WTC11 (cell line): Measurements from ENCODE around the gene DYSF. TPM values are rescaled to one million over a fixed set of nuclear protein-coding genes. Genes with fewer than 3 reads are reported as not detected.

Source experiments
- ATAC-seq: fragments of 200-7000 bp; cut with Tn5 transposase; 2 replicates; pipeline ENCODE4 v1.10.0; 2021; ENCODE audit warnings: mild to moderate bottlenecking, moderate library complexity
- CTCF ChIA-PET: fragments of 300-600 bp; sonication (Branson Sonifier 250); formaldehyde crosslinking; loops from one replicate; lab custom pipeline; 2021; ENCODE audit warnings: antibody characterized with exemption; lab: Charles Lee
- POLR2A ChIA-PET: fragments of 350-600 bp; sonication (Branson Sonifier 250); formaldehyde crosslinking; loops from one replicate; lab custom pipeline; 2021; ENCODE audit warnings: antibody characterized with exemption; lab: Charles Lee
- DNase-seq: peaks from one replicate; pipeline ENCODE4 v3.0.0; 2021; ENCODE audit warnings: low spot score
- H3K27ac Mint-ChIP-seq: 2 replicates; pipeline ENCODE4 v1.8.0; 2021; ENCODE audit warnings: mixed read lengths
- H3K27me3 Mint-ChIP-seq: 2 replicates; pipeline ENCODE4 v1.8.0; 2021; ENCODE audit warnings: low read depth, mild to moderate bottlenecking, moderate library complexity, mixed read lengths
- H3K36me3 Mint-ChIP-seq: 2 replicates; pipeline ENCODE4 v1.8.0; 2021; ENCODE audit warnings: mixed read lengths
- H3K4me1 Mint-ChIP-seq: 2 replicates; pipeline ENCODE4 v1.8.0; 2022; ENCODE audit warnings: mixed read lengths
- H3K4me3 Mint-ChIP-seq: 2 replicates; pipeline ENCODE4 v1.8.0; 2021; ENCODE audit warnings: mild to moderate bottlenecking, moderate library complexity, mixed read lengths
- H3K9me3 Mint-ChIP-seq: 2 replicates; pipeline ENCODE4 v1.8.0; 2021; ENCODE audit warnings: mixed read lengths
- CREB1 ChIP-seq: sonication (generic); formaldehyde crosslinking; IDR thresholded peaks from 2 replicates; pipeline ENCODE4 v1.8.0; 2023; ENCODE audit warnings: mild to moderate bottlenecking, missing genetic modification reagents
- ELF4 ChIP-seq: sonication (generic); formaldehyde crosslinking; IDR thresholded peaks from 2 replicates; pipeline ENCODE4 v1.8.1; 2022; ENCODE audit warnings: low read depth, mild to moderate bottlenecking, moderate library complexity, missing genetic modification reagents
- EMX1 ChIP-seq: fragments of 250-450 bp; sonication (Bioruptor Pico); IDR thresholded peaks from 2 replicates; pipeline ENCODE4 v1.8.0; 2021; ENCODE audit warnings: mild to moderate bottlenecking
- GRHL2 ChIP-seq: fragments of 250-450 bp; sonication (Bioruptor Pico); IDR thresholded peaks from 2 replicates; pipeline ENCODE4 v1.8.0; 2022; ENCODE audit warnings: mild to moderate bottlenecking, moderate library complexity; ENCODE audit not compliant: insufficient replicate concordance, severe bottlenecking
- GTF2I ChIP-seq: fragments of 250-450 bp; sonication (Bioruptor Pico); conservative IDR thresholded peaks from 2 replicates; pipeline ENCODE4 v1.4.0; 2021; ENCODE audit warnings: mild to moderate bottlenecking
- MYBL2 ChIP-seq: sonication (generic); formaldehyde crosslinking; IDR thresholded peaks from 2 replicates; pipeline ENCODE4 v1.8.1; 2023; ENCODE audit warnings: mild to moderate bottlenecking, moderate library complexity, missing genetic modification reagents
- RELA ChIP-seq: sonication (generic); formaldehyde crosslinking; IDR thresholded peaks from 2 replicates; pipeline ENCODE4 v1.8.1; 2022; ENCODE audit warnings: missing genetic modification reagents, mild to moderate bottlenecking, borderline replicate concordance
- RORB ChIP-seq: fragments of 250-450 bp; sonication (Bioruptor Pico); IDR thresholded peaks from 2 replicates; pipeline ENCODE4 v1.9.0; 2021; ENCODE audit warnings: mild to moderate bottlenecking
- SOX15 ChIP-seq: fragments of 250-450 bp; sonication (Bioruptor Pico); IDR thresholded peaks from 2 replicates; pipeline ENCODE4 v1.9.0; 2021; ENCODE audit warnings: mild to moderate bottlenecking
- SP1 ChIP-seq: sonication (generic); formaldehyde crosslinking; conservative IDR thresholded peaks from 2 replicates; pipeline ENCODE4 v1.8.1; 2022; ENCODE audit warnings: missing genetic modification reagents
- TP53 ChIP-seq: sonication (generic); formaldehyde crosslinking; IDR thresholded peaks from 2 replicates; pipeline ENCODE4 v1.8.1; 2023; ENCODE audit warnings: mild to moderate bottlenecking, missing genetic modification reagents
- ZBTB21 ChIP-seq: sonication (generic); formaldehyde crosslinking; IDR thresholded peaks from 2 replicates; pipeline ENCODE4 v1.8.1; 2023; ENCODE audit warnings: mild to moderate bottlenecking, missing genetic modification reagents, borderline replicate concordance
- ZNF138 ChIP-seq: sonication (generic); formaldehyde crosslinking; conservative IDR thresholded peaks from 2 replicates; pipeline ENCODE4 v1.8.1; 2022; ENCODE audit warnings: mild to moderate bottlenecking, moderate library complexity, missing genetic modification reagents
- total RNA-seq: library from RNA; stranded (reverse); gene quantifications from 3 replicates; pipeline ENCODE4 v1.2.3, GENCODE V29; 2021
- TF ChIP-seq, protein P1 (sequence below): sonication (generic); formaldehyde crosslinking; IDR thresholded peaks from 2 replicates; pipeline ENCODE4 v1.8.0; 2023; ENCODE audit warnings: mild to moderate bottlenecking, missing genetic modification reagents
- TF ChIP-seq, protein P2 (sequence below): fragments of 250-450 bp; sonication (Bioruptor Pico); IDR thresholded peaks from 2 replicates; pipeline ENCODE4 v1.9.0; 2021; ENCODE audit warnings: moderate library complexity, mild to moderate bottlenecking, inconsistent platforms, borderline replicate concordance
- TF ChIP-seq, protein P3 (sequence below): sonication (generic); formaldehyde crosslinking; IDR thresholded peaks from 2 replicates; pipeline ENCODE4 v1.8.1; 2023; ENCODE audit warnings: mild to moderate bottlenecking, missing genetic modification reagents
- TF ChIP-seq, protein P4 (sequence below): fragments of 250-450 bp; sonication (Bioruptor Pico); IDR thresholded peaks from 2 replicates; pipeline ENCODE4 v1.9.0; 2021; ENCODE audit warnings: mild to moderate bottlenecking, borderline replicate concordance

The DYSF gene
- total RNA-seq, 1 experiment from 2014 or later = 14.8 TPM

DNA sequence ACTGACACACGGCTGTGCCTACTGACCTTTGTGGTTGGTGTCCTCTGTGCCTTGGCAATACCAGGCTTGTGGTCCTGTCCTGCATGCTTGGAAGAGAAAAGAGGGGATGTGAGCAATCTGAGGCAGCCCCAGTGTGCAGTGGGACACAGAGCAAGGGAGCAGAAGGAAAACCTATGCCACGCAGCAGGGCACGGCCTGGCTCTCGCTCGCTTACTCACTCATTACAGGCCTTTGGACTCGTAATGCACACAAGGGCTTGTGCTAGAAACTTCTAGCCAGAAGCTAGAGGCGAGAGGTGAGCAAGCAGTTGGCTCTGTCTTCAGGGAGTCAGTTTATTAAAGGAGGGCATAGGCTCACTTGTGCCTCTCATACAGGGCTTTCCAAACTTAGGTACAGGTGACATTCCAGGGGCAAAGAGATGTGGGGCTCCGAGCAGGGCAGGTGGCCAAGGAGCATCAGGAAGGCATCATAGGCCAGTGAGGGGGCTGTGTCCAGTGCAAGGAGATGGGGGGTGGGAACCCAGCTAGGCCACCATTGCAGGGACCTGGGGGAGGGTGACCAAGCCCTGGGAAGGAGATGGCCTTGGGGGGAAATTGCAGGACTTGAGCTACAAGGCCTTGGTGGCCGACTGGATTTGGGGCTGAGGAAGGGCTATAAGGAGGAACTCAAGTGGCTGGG is 100.8 kb downstream of the DYSF start (continued):
- TF ChIP-seq, protein P1, sequence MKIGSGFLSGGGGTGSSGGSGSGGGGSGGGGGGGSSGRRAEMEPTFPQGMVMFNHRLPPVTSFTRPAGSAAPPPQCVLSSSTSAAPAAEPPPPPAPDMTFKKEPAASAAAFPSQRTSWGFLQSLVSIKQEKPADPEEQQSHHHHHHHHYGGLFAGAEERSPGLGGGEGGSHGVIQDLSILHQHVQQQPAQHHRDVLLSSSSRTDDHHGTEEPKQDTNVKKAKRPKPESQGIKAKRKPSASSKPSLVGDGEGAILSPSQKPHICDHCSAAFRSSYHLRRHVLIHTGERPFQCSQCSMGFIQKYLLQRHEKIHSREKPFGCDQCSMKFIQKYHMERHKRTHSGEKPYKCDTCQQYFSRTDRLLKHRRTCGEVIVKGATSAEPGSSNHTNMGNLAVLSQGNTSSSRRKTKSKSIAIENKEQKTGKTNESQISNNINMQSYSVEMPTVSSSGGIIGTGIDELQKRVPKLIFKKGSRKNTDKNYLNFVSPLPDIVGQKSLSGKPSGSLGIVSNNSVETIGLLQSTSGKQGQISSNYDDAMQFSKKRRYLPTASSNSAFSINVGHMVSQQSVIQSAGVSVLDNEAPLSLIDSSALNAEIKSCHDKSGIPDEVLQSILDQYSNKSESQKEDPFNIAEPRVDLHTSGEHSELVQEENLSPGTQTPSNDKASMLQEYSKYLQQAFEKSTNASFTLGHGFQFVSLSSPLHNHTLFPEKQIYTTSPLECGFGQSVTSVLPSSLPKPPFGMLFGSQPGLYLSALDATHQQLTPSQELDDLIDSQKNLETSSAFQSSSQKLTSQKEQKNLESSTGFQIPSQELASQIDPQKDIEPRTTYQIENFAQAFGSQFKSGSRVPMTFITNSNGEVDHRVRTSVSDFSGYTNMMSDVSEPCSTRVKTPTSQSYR (CRISPR knock-in tag) = no peak
- no peak for TF ChIP-seq SOX15
- TF ChIP-seq RELA (CRISPR knock-in tag) = no peak
- no peak for TF ChIP-seq EMX1
- no peak for TF ChIP-seq GTF2I (CRISPR knock-in tag)
- TF ChIP-seq TP53 (CRISPR knock-in tag) = no peak
- TF ChIP-seq, protein P2, sequence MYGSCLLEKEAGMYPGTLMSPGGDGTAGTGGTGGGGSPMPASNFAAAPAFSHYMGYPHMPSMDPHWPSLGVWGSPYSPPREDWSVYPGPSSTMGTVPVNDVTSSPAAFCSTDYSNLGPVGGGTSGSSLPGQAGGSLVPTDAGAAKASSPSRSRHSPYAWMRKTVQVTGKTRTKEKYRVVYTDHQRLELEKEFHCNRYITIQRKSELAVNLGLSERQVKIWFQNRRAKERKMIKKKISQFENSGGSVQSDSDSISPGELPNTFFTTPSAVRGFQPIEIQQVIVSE (CRISPR knock-in tag) = no peak
- no peak for TF ChIP-seq SP1 (CRISPR knock-in tag)
- TF ChIP-seq, protein P3, sequence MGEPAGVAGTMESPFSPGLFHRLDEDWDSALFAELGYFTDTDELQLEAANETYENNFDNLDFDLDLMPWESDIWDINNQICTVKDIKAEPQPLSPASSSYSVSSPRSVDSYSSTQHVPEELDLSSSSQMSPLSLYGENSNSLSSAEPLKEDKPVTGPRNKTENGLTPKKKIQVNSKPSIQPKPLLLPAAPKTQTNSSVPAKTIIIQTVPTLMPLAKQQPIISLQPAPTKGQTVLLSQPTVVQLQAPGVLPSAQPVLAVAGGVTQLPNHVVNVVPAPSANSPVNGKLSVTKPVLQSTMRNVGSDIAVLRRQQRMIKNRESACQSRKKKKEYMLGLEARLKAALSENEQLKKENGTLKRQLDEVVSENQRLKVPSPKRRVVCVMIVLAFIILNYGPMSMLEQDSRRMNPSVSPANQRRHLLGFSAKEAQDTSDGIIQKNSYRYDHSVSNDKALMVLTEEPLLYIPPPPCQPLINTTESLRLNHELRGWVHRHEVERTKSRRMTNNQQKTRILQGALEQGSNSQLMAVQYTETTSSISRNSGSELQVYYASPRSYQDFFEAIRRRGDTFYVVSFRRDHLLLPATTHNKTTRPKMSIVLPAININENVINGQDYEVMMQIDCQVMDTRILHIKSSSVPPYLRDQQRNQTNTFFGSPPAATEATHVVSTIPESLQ (CRISPR knock-in tag) = no peak
- no peak for TF ChIP-seq ELF4
- TF ChIP-seq RORB (CRISPR knock-in tag) = no peak

DNA sequence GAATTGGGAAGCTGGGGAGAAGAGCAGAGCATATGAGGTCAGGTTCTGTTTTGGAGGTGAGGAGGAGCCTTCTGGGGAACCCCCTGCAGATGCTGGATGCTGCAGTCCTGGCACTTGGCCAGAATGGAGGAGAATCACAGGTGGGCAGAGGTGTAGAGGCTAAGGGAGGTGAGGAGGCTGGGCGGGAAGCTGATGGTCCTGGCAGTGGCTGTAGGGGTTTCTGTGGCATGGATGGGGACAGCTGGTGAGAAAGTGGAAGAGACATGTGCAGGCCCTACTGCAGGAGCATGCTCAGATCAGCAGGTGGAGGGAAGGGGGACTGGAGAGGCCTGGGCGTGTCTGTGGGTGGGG is 101.3 kb downstream of the DYSF start:
- no peak overlapping the region for H3K4me3 Mint-ChIP-seq
- no peak for TF ChIP-seq GRHL2
- no peak for TF ChIP-seq ZBTB21 (CRISPR knock-in tag)
- no peak for TF ChIP-seq ZNF138 (CRISPR knock-in tag)
- TF ChIP-seq CREB1 (CRISPR knock-in tag) = no peak
- no peak for TF ChIP-seq MYBL2 (CRISPR knock-in tag)
- TF ChIP-seq, protein P4, sequence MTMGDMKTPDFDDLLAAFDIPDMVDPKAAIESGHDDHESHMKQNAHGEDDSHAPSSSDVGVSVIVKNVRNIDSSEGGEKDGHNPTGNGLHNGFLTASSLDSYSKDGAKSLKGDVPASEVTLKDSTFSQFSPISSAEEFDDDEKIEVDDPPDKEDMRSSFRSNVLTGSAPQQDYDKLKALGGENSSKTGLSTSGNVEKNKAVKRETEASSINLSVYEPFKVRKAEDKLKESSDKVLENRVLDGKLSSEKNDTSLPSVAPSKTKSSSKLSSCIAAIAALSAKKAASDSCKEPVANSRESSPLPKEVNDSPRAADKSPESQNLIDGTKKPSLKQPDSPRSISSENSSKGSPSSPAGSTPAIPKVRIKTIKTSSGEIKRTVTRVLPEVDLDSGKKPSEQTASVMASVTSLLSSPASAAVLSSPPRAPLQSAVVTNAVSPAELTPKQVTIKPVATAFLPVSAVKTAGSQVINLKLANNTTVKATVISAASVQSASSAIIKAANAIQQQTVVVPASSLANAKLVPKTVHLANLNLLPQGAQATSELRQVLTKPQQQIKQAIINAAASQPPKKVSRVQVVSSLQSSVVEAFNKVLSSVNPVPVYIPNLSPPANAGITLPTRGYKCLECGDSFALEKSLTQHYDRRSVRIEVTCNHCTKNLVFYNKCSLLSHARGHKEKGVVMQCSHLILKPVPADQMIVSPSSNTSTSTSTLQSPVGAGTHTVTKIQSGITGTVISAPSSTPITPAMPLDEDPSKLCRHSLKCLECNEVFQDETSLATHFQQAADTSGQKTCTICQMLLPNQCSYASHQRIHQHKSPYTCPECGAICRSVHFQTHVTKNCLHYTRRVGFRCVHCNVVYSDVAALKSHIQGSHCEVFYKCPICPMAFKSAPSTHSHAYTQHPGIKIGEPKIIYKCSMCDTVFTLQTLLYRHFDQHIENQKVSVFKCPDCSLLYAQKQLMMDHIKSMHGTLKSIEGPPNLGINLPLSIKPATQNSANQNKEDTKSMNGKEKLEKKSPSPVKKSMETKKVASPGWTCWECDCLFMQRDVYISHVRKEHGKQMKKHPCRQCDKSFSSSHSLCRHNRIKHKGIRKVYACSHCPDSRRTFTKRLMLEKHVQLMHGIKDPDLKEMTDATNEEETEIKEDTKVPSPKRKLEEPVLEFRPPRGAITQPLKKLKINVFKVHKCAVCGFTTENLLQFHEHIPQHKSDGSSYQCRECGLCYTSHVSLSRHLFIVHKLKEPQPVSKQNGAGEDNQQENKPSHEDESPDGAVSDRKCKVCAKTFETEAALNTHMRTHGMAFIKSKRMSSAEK (CRISPR knock-in tag) = no peak
- TF ChIP-seq SOX15 = no peak
- TF ChIP-seq, all 79 proteins: peak for 0
- H3K27ac Mint-ChIP-seq = no peak overlapping the region
- H3K4me1 Mint-ChIP-seq = peaks cover 12% of the 10 kb centered on the region
- H3K36me3 Mint-ChIP-seq = no peaks in the 10 kb centered on the region
- no peaks in the 10 kb centered on the region for H3K27me3 Mint-ChIP-seq
- ChIA-PET CTCF (interaction anchor here (2.3 kb wide), 1 partner anchor 9 kb away, joined by 6 read pairs; no protein-coding TSS in a partner anchor), POLR2A (no interaction called here)
- H3K9me3 Mint-ChIP-seq = no peaks in the 10 kb centered on the region
- DNase-seq (no peak), ATAC-seq (no peak)
